VCaP (cell line): ENCODE results near the gene GPR15LG.

Source experiments
- H3K27ac ChIP-seq: fragments of 450-650 bp; 2 replicates; pipeline ENCODE4 v1.5.1; 2017
- CTCF ChIP-seq: fragments of 450-650 bp; conservative IDR thresholded peaks from 2 replicates; pipeline ENCODE4 v1.5.1; 2017; ENCODE audit warnings: mild to moderate bottlenecking, moderate library complexity

GPR15LG gene

GRCh38 chr10:84190621-84191020 lies 17.0 kb downstream of the GPR15LG start:
- H3K27ac ChIP-seq = no peak overlapping the region
- TF ChIP-seq CTCF = no peak

GRCh38 chr10:84191106-84191505 lies 17.5 kb downstream of the GPR15LG start:
- H3K27ac ChIP-seq = no peak overlapping the region
- no peak for TF ChIP-seq CTCF

- H3K27ac ChIP-seq = no peak overlapping the region
- no peak for TF ChIP-seq CTCF
Measured at GRCh38 chr10:84193327-84193726, 19.7 kb downstream of the GPR15LG start.

GRCh38 chr10:84193846-84194423 lies 20.3 kb downstream of the GPR15LG start:
- no peak overlapping the region for H3K27ac ChIP-seq
- no peak for TF ChIP-seq CTCF

- no peak for TF ChIP-seq CTCF
- H3K27ac ChIP-seq = no peak within 1 kb of the TSS; the same call in 1 of the 2 replicates
Measured at GRCh38 chr10:84194424-84195043, 20.9 kb downstream of the GPR15LG start, which contains the start of gene CDHR1. CDHR1 (plus strand) TSS chr10:84194537; CDS start chr10:84194761, 224 bp downstream.

- no peak for TF ChIP-seq CTCF
- no peak overlapping the region for H3K27ac ChIP-seq
Measured at GRCh38 chr10:84195044-84195830, 21.6 kb downstream of the GPR15LG start.

- no peak for TF ChIP-seq CTCF
- H3K27ac ChIP-seq = no peak overlapping the region
Measured at GRCh38 chr10:84196083-84196482, 22.5 kb downstream of the GPR15LG start.
